Loucy (cell line): ENCODE measurements around the gene GNL1.

Source experiments
- CTCF ChIP-seq: fragments of 200-600 bp; sonication (generic); conservative IDR thresholded peaks from 2 replicates; pipeline ENCODE4 v1.5.1; 2014; ENCODE audit warnings: mild to moderate bottlenecking, antibody characterized with exemption, low read length
- EZH2phosphoT487 ChIP-seq: fragments of 200-600 bp; IDR thresholded peaks from 2 replicates; pipeline ENCODE4 v1.6.1; 2018; ENCODE audit warnings: antibody characterized with exemption, mild to moderate bottlenecking, moderate library complexity, borderline replicate concordance

GRCh38 chr6:30543821-30544220 is 12.5 kb downstream of the GNL1 start:
- TF ChIP-seq CTCF (no peak), EZH2phosphoT487 (no peak)
